Omental fat pad (tissue), 4 donors: ENCODE results near the gene CRYZL1. TPM values are rescaled to one million over a fixed set of nuclear protein-coding genes. Genes with fewer than 3 reads are reported as not detected.
"Not testable (repeated sequence)": the region's sequence is repeated elsewhere in the genome, so short reads cannot be mapped to it uniquely, and the experiment has no call there.

Experiments used
- ATAC-seq: fragments of 150-250 bp; one replicate; pipeline ENCODE4 v1.9.1; 2016; ENCODE audit warnings: mild to moderate bottlenecking, moderate library complexity; ENCODE audit not compliant: low FRiP score
- DNase-seq: peaks from one replicate; pipeline ENCODE4 v3.0.0-alpha.2; 2019; ENCODE audit warnings: low spot score
- CTCF ChIP-seq, 3 donors: fragments of 450-650 bp; IDR thresholded peaks; one replicate each; pipeline ENCODE4 v1.5.1; 2016 to 2017; ENCODE audit warnings: antibody characterized with exemption in 3 of 3, mild to moderate bottlenecking in 3 of 3, moderate library complexity in 2 of 3
- total RNA-seq, 4 donors: library from RNA; depleted of rRNA; stranded (reverse); fragments of >200 nt; gene quantifications; one replicate each; pipeline ENCODE4 v1.1.0, GENCODE V29; 2016

The CRYZL1 gene
- total RNA-seq, 4 donors from 2014 or later, result 24.1 to 57.8 (median 28.3) TPM

GRCh38 chr21:33578959-33579542, 62.5 kb downstream of the CRYZL1 start:
- ATAC-seq, result no peak
- TF ChIP-seq CTCF (IDR thresholded peaks at IDR 0.05), result no peak
- no peak for DNase-seq

- no peak for ATAC-seq
- TF ChIP-seq CTCF (IDR thresholded peaks at IDR 0.05), result no peak
Observed at GRCh38 chr21:33578214-33578613, 63.3 kb downstream of the CRYZL1 start.

GRCh38 chr21:33576741-33577141, 64.8 kb downstream of the CRYZL1 start:
- not testable (repeated sequence) for ATAC-seq, DNase-seq

More at GRCh38 chr21:33578214-33578613, 63.3 kb downstream of the CRYZL1 start:
- no peak for DNase-seq

GRCh38 chr21:33572350-33572749, 69.2 kb downstream of the CRYZL1 start:
- no peak for TF ChIP-seq CTCF (IDR thresholded peaks at IDR 0.05)
- no peak for DNase-seq
- no peak for ATAC-seq

GRCh38 chr21:33569991-33570390, 71.5 kb downstream of the CRYZL1 start:
- DNase-seq (no peak), ATAC-seq (no peak)
- no peak for TF ChIP-seq CTCF (IDR thresholded peaks at IDR 0.05)

GRCh38 chr21:33568448-33568847, 73.1 kb downstream of the CRYZL1 start:
- ATAC-seq (no peak), DNase-seq (no peak)
- TF ChIP-seq CTCF (IDR thresholded peaks at IDR 0.05), result no peak

GRCh38 chr21:33567914-33568313, 73.6 kb downstream of the CRYZL1 start:
- TF ChIP-seq CTCF (IDR thresholded peaks at IDR 0.05), result no peak
- no peak for ATAC-seq
- DNase-seq, result no peak
